GM18873 (cell line): ENCODE measurements around the gene VAPB.
"Not testable (repeated sequence)": the region's sequence is repeated elsewhere in the genome, so short reads cannot be mapped to it uniquely, and the experiment has no call there.

Source experiments
- ATAC-seq: cut with Tn5 transposase; IDR thresholded peaks from one replicate; pipeline ENCODE4 v1.9.1; 2021; ENCODE audit warnings: mild to moderate bottlenecking, moderate library complexity, moderate number of reproducible peaks; ENCODE audit not compliant: unreplicated experiment, low FRiP score

Gene VAPB, protein sequence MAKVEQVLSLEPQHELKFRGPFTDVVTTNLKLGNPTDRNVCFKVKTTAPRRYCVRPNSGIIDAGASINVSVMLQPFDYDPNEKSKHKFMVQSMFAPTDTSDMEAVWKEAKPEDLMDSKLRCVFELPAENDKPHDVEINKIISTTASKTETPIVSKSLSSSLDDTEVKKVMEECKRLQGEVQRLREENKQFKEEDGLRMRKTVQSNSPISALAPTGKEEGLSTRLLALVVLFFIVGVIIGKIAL

DNA sequence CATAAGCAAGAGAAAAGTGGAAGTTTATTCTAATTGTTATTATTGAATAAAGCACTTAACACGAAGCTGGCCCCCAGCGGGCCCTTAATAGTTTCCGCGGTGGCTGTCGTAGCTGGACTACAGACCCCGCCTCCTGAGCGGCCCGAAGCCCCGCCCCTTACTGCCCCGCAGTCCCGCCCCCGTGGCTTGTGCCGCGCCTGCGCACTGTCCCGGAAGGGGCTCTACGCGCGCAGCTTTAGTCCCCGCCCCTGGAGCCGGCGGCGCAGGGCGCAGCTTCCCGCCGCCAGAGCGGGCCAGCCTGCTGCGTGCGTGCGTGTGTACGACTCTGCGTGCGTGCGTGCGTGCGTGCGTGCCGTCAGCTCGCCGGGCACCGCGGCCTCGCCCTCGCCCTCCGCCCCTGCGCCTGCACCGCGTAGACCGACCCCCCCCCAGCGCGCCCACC, at the start of gene VAPB:
Gene VAPB, plus strand, starts transcription at position 348 of the 442 bp plus-strand sequence. CDS start 231 bp downstream, outside the sequence.
- ATAC-seq: peak; percentile 85

DNA sequence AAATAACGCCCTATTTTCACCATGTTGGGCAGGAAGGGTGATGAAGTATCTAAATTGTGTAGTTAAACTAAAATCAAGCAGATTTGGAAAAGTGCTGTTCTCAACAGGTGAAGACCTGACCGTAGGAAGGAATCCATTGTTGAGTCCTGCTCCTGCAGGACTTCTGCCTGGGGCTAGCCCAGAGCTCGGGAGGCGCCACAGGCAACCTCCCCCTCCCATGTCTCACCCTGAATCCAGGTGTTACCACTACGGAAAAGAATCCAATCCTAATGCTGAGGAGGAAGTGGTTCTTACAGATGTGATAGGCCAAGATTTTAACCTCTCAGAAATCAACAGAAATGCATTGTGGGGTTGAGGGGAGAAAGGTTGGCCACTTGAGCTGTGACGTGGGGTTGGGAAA, 49.3 kb upstream of the VAPB start:
- ATAC-seq: no peak

DNA sequence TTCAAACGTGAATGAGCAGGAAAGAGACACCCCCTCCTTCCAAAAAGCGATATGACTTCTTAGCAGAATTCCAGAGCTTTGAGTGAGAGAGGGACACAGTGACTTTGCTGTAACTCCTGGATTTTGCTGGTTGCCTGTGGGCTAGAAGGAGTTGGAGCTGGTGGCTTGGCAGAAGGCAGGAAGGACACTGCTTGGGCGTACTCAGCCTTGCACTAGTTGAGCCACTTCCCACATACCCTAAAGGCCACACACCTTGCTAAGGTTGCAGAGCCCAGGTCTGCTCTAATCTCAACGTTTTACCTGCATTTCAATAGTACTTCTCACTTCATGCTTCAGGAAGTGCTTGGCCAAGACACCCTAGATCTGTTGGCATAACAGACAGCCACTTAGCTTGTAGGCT, 48.9 kb upstream of the VAPB start:
- ATAC-seq: no peak

DNA sequence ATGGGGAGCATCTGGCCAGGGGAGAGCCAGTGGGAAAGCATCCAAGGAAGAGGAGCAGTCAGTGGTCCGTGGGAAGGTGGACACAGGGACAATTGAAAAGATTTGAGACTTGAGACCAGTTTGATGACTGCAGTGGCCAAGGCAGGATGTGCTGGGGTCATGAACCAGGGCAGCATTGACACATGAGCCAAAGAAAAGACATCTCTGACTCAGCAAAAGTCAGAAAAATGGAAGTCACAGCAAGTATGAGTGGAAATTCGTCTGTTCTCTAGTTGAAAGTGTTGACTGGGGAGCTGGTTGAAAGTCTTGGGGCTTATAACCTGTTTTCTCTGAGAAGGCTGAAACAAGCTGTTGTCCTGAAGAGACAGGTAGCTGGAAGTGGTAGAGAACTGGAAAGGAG, 48.2 kb upstream of the VAPB start:
- no peak for ATAC-seq

DNA sequence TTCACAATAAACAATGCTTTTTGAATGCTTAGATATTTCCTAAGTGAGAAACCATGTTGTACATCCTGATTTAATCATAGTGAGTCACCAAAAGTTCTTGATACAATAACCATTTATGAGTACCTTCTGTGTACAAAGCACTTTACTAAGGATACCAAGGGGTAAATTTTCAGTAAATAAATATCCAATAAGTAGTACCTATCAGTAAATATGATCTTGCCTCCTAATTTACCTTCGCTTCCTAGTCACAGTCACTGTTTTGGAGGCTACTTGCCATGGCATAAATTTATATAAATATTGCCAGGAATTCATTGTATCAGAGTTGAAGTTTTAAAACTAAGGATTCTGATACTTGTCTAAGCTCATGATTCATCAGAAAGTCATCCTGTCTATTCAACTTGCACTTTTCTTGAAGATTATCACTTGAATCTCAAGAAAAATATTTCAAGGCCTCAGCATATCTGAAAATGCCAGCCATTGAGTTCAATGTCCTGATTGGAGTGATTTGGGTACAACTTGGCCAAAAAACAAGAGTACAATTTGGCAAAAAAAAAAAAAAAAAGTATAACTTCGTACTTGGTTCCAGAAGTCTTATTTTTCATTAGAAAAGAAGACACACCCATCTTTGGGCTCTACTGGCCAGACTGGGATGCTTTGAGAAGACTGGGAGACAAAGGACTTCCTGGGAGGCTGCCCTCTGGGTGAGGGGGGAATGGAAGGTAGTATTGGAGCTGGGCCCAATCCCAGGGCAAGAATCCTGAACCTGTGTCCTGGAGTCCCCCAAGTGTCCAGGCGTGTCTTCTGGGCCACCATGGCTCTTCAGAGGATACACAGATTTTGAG, 46.7 kb upstream of the VAPB start:
- ATAC-seq: no peak

DNA sequence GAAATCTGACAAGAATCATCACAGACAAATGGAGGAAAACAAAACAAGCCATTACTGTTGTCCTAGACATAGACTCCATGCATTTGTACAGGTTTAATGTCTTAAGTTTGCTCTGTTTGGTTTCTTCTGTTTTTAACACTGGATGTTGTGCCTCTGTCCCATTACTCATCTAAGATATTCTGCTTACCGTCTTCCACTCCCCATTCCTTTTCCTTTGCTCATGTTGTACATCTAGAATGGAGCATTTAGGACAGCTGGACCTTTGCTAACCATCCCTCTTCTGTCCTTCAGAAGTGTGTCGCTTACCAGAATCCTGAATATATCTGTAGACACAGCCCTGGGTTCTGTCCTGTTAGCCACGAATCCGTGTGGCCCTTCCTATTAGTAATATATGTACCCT, 44.3 kb upstream of the VAPB start:
- ATAC-seq: no peak

DNA sequence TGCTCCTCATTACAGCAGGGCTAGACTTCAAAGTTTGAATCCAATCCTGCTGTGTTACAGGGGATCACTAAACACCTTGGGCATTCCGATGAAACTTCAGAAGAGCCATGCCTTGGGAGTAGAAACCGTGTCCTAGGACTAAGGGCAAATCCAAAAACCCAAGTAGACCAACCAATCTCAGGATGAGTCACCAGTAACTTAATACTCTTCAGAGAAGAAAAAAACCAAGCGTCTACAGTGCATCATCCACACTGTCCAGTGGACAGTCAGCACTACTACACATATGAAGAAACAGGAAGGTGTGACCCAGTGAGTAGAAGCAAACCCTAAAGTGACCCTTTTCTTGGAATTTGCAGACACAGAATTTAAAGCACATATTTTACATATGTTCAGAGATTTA, 39.5 kb upstream of the VAPB start:
- ATAC-seq: no peak

DNA sequence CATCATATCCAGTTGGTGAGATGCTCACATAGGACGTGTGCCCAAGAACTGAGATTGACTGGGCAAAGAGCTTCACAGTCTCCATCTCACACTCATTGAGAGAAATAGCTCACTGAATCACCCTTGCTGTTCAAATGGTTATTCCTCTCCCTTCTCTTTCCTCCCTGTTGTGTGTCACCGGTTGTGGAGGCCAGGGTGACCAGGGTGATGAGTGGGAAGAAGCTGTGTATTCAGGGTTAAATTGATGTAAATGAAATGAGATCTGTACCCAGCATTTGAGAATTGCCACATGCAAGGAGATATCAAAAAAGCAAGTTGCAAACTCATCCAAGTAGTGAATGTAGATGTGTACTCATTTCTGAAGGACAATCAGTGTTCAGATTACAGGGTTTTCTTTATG, 36.6 kb upstream of the VAPB start:
- no peak for ATAC-seq

DNA sequence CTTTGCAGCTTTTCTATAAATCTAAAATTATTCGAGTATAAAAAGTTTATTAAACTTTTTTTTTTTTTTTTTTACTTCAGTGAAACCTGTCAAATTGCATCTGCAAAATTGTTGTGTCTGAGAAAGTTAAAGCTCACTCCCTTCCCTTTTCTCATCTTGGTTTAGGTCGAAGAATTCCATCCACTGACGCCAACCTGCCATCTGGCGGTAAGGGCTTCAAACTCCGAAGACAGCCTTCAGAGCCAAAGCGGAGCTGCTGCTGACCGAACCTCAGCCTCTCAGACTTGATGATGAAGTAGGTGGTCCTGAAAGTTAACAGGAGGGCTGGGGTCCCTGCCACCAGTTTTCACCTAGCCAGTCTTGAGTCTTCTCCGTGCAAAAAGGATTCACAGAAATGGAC, 29.6 kb upstream of the VAPB start:
- ATAC-seq: no peak

DNA sequence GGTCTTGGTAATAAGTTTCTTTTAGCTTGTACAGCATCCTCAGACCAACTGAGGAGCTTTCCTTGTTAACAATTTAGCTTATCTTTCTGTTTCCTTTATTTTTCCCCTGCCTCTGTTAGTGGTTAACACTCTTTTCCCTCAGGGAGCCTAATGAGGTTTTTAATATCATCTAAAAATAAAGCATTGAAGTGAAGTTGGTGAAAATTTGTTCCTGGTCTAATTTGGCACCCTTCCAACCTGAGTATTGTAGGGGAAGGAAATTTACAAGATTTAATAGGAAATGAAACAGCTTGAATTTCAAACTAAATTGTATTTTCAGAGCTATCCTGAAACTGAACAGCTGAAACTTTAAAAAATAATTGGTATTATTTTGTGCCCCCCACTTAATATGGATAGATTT, 28.1 kb upstream of the VAPB start:
- ATAC-seq: no peak

DNA sequence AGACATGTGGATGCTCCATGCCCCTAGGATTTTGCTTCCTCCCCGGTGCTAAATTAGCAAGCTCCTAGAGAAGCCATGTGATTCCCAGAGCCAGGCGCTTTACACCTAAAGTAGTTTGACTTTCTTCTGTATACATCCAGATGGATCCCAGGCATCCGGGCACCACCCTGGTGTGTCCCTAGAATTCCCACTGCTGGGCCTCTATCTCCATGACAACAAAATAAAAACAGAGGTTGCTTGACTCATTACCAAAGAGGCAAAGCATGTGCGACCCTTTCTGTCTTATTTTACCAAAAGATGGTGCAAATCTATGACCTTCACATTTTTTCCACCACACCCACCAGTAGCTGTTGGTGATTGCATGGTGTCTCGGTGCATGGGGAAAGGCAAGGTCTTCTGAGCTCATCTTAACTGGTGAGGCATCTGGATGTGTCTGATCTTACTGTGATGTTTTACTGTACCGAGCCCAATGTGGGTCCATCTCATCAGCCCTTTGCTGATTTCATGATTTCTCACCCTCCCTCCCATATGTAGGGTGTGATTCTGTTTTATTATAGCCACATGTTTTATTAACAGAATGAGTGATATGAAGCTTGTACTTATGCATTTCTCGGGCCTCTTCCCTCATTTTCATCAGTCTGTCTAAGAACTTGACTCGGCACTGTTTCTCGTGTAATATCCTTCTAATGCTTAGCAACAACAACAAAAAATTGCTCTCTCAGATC, 27.4 kb upstream of the VAPB start:
- ATAC-seq: no peak

DNA sequence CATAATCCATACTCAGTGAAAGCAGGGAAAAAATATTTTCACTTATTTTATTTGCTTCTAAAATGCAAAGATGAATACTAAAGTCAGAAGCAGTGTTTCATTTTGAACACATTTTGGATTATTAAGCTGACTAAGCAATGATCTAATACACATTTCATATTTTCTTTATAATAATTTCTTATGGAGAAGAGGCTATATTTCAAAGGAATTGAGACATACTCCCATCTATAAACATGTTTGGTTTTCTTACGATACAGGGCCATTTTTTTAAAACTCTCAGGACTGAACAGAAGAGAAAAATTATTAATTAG, 26.9 kb upstream of the VAPB start:
- no peak for ATAC-seq

DNA sequence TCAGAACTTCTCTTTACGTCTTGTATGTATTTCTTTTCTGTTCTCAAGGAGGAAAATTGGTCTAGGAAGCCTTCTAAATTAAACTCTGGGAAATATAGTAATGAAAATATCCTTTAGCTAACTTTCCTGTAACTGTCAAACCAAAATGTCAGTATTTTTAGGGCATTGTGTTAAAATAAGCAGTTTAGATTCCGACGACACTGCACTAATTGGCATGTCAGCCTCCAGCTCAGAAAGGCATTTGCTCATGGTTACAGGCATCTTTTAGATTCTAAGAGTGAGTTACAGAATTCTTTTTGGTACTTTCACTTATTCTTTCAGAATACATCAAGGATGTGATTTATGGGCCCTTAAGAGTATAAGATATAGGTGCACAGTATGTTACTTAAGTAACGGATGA, 26.1 kb upstream of the VAPB start:
- no peak for ATAC-seq

DNA sequence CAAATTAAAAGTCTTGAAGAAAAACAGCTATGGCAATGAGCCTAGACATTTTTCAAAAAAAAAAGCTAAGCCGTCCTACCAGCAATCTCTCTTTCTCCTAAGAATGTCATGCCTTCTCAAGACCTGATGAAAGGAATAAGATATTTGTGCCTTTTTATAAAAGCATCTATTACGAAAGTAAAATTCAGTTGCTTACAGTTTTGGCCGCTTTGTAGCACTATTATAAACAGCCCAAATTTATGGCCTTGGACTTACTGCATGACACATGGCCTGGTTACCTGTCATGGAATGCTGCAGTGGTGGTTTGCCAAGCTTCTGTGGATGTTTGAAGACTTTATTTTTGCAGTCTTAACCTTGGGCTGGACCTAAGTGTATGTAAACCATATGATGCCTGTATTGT, 22.2 kb upstream of the VAPB start:
- no peak for ATAC-seq

DNA sequence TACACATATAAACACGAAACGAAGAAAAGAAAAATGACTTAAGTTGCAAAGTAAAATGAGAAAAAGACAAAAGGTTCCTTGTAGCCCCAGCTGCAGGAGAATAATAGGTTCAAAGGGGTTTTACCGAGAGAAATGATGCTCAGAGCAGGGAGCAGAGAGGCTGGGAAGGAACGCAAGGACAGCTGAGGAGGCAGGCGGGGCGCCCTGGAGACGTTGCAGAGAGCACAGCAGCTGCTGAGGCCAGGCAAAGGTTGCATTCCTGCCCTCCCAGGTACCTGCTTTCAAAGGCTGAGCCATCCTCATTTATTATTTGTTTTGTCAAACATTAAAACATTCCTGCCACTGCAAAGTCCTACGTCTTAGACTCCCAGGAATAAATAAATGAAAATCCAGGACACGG, 16.2 kb upstream of the VAPB start:
- ATAC-seq: no peak

DNA sequence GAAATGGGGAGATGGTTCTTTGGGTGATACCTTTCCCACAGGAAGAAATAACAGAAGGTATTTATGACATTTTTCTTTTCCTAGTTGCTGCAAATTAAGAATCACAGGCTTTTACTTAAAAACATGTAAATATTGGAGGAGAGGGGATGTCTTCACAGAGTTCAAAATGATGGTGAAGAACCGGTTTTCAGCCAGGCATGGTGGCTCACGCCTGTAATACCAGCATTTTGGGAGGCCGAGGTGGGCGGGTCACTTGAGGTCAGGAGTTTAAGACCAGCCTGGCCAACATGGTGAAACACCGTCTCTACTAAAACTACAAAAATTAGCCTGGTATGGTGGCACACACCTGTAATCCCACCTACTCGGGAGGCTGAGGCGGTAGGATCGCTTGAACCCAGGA, 15.7 kb upstream of the VAPB start:
- ATAC-seq: not testable (repeated sequence)

DNA sequence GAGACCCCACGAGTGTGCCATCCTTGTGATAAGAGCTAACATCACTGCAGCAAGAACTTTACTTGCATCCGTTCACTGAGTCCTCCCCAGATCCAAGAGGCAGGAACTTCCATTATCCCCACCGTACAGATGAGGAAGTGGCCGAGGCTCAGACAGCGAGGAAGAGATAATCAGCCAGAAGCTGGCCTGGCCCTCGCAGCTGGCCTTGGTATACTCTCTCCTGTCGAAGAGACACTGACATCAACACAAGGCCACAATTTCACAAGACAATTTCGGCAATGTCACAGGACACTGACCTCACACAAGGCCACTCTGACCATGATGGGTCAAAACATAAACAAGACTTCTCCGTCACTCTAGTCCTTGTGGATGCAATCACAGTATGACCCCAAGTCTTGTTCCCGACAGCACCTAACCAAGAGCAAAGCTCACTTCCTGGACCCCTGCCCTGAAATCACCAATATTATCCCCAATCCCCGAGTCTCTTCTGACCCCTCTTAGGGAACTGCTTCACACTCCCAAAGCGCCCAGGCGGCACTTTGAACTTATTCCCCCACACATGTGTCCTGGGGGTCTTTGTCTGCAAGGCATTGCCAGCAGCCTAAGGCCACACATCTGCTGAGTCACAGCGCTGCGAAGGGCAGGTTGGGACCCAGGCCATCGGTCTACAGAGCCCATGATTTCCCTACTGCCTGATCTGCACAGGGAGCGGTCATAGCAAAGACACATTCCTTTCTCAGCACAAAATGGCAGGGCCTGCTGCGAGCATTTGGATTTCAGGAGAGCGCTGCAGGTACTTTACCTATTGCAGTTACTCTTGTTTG, 14.8 kb upstream of the VAPB start:
- ATAC-seq: no peak

DNA sequence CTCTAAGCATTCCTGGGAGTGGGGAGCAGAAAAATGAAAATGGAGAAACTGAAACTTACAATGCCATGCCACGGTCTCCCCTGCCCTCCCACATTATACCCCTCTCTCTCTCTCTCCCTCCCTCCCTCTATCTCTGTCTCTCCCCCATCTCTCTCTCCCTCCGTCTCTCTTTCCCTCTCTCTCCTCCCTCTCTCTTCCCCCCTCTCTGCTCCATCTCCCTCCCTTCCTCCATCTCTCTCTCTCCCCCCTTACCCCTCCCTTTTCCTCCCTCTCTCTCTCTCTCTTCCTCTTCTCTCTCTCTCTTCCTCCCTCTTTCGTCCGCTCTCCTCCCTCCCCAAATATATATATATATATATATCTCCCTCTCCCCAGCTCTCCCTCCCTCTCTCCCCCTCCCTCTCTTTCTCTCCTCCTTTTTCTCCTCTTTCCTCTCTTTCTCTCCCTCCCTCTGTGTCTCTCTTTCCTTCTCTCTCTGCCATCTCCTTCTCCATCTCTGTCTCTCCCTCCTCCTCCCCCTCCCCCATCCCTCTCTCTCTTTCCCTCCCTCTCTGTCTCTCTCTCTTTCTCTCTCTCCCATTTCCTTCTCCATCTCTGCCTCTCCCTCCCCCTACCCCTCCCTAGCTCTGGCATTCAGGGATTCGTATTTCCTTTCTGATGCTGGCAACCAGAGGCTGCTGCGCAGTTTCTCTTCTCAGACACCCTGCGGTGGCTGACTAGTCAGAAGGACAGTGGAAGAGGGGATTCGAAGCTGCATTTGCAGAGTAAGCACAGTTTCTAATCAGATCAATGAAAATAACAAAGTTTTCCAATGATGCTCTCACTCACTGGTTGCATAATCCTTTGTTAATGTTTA, 13.9 kb upstream of the VAPB start:
- ATAC-seq: no peak

DNA sequence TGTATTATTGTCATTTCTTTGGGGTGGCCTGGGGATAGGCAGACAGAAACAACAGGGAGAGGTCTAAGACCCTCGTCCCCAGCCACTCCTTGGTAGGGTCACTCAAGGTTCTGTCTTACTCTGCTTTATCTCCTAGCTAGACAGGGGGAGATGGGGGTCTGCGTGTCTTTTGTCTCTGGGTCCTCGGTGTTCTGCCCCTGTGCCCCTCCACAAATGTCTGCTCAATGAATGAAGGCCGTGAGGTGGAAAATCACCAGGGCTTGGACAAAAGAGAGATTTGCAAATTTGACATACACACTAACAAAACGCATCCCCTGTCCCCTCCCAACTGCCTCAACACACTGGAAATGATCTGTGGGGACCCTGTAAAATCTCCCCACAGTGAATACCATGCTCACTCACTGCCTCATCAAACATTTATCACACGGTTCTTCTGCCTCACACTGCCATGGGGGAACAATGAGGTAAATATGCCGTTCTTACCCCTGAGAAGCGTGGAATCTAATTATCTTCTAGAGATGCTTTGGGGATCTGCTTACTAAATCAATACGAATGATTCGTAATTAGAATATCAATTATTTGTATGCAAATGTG, 13.2 kb upstream of the VAPB start:
- no peak for ATAC-seq
